Measurements from ENCODE around the gene SUSD6.
"Not testable (repeated sequence)": the region's sequence is repeated elsewhere in the genome, so short reads cannot be mapped to it uniquely, and the experiment has no call there.

Gene SUSD6

GRCh38 chr14:69643430-69644200 lies 32.2 kb downstream of the SUSD6 start:
- Histone ChIP-seq H3K4me2 (no peak overlapping the region), H3K9me3 (peaks cover 44% of the 10 kb centered on the region), H3K27me3 (no peaks in the 10 kb centered on the region), H3K36me3 (peaks cover 46% of the 10 kb centered on the region), H3K27ac (no peak overlapping the region), H4K20me1 (peaks cover 65% of the 10 kb centered on the region), H3K9ac (no peak overlapping the region), H3K4me3 (no peak overlapping the region), H3K4me1 (peaks cover 12% of the 10 kb centered on the region)
- TF ChIP-seq Cebpa-rat (IDR thresholded peaks at IDR 0.05): no peak

- no peak overlapping the region for H3K4me2 ChIP-seq
- peaks cover 65% of the 10 kb centered on the region for H4K20me1 ChIP-seq
- no peak overlapping the region for H3K9ac ChIP-seq
- H3K27me3 ChIP-seq: no peaks in the 10 kb centered on the region
- H3K4me3 ChIP-seq: no peak overlapping the region
- peaks cover 24% of the 10 kb centered on the region for H3K4me1 ChIP-seq
- TF ChIP-seq Cebpa-rat (IDR thresholded peaks at IDR 0.05): no peak
- peaks cover 46% of the 10 kb centered on the region for H3K36me3 ChIP-seq
- H3K27ac ChIP-seq: no peak overlapping the region
- peaks cover 39% of the 10 kb centered on the region for H3K9me3 ChIP-seq
These were observed 33.4 kb downstream of the SUSD6 start for GRCh38 chr14:69644814-69645213.

GRCh38 chr14:69647213-69647612 lies 35.8 kb downstream of the SUSD6 start:
- H3K9ac ChIP-seq: no peak overlapping the region
- no peak overlapping the region for H3K4me2 ChIP-seq
- H4K20me1 ChIP-seq: peaks cover 88% of the 10 kb centered on the region
- no peak overlapping the region for H3K27ac ChIP-seq
- H3K9me3 ChIP-seq: peaks cover 15% of the 10 kb centered on the region
- H3K27me3 ChIP-seq: no peaks in the 10 kb centered on the region
- peaks cover 48% of the 10 kb centered on the region for H3K4me1 ChIP-seq
- peaks cover 34% of the 10 kb centered on the region for H3K36me3 ChIP-seq
- no peak for TF ChIP-seq Cebpa-rat (IDR thresholded peaks at IDR 0.05)
- H3K4me3 ChIP-seq: no peak overlapping the region

GRCh38 chr14:69647642-69648041 lies 36.2 kb downstream of the SUSD6 start:
- not testable (repeated sequence) for H3K4me2 ChIP-seq, H3K9ac ChIP-seq, H3K27me3 ChIP-seq, H3K27ac ChIP-seq, H3K4me3 ChIP-seq
- peaks cover 52% of the 10 kb centered on the region for H3K4me1 ChIP-seq
- H4K20me1 ChIP-seq: peaks cover 92% of the 10 kb centered on the region
- peaks cover 11% of the 10 kb centered on the region for H3K9me3 ChIP-seq
- H3K36me3 ChIP-seq: peaks cover 33% of the 10 kb centered on the region

GRCh38 chr14:69648480-69649451 lies 37.4 kb downstream of the SUSD6 start:
- Histone ChIP-seq H3K4me2 (peak overlapping the region; percentile 44), H3K9ac (no peak overlapping the region), H3K9me3 (no peaks in the 10 kb centered on the region), H3K27ac (no peak overlapping the region), H3K4me1 (peaks cover 60% of the 10 kb centered on the region), H4K20me1 (peaks cover 98% of the 10 kb centered on the region), H3K27me3 (no peaks in the 10 kb centered on the region), H3K36me3 (peaks cover 22% of the 10 kb centered on the region), H3K4me3 (no peak overlapping the region)
- TF ChIP-seq Cebpa-rat (IDR thresholded peaks at IDR 0.05): no peak

- Histone ChIP-seq H4K20me1 (peaks cover 100% of the 10 kb centered on the region), H3K4me1 (peaks cover 60% of the 10 kb centered on the region), H3K27me3 (no peaks in the 10 kb centered on the region), H3K9me3 (no peaks in the 10 kb centered on the region), H3K4me2 (peak overlapping the region; percentile 19), H3K36me3 (peaks cover 17% of the 10 kb centered on the region), H3K9ac (no peak overlapping the region), H3K27ac (no peak overlapping the region), H3K4me3 (no peak overlapping the region)
- no peak for TF ChIP-seq Cebpa-rat (IDR thresholded peaks at IDR 0.05)
These were observed 39.6 kb downstream of the SUSD6 start for GRCh38 chr14:69650948-69651369.

GRCh38 chr14:69651664-69652063 lies 40.3 kb downstream of the SUSD6 start:
- no peak for TF ChIP-seq Cebpa-rat (IDR thresholded peaks at IDR 0.05)
- Histone ChIP-seq H3K9ac (no peak overlapping the region), H3K4me2 (peak overlapping the region; percentile 47; the same call in 1 of the 2 replicates), H3K4me3 (no peak overlapping the region), H3K4me1 (peaks cover 60% of the 10 kb centered on the region), H3K9me3 (no peaks in the 10 kb centered on the region), H4K20me1 (peaks cover 100% of the 10 kb centered on the region), H3K27ac (no peak overlapping the region), H3K27me3 (no peaks in the 10 kb centered on the region), H3K36me3 (peaks cover 13% of the 10 kb centered on the region; the same call in 1 of the 2 replicates)

- TF ChIP-seq Cebpa-rat (IDR thresholded peaks at IDR 0.05): no peak
- peaks cover 13% of the 10 kb centered on the region for H3K36me3 ChIP-seq
- H3K4me3 ChIP-seq: no peak overlapping the region
- H3K27ac ChIP-seq: peak overlapping the region; percentile 33; the same call in 1 of the 2 replicates
- H3K4me1 ChIP-seq: peaks cover 53% of the 10 kb centered on the region
- H3K9ac ChIP-seq: no peak overlapping the region
- no peaks in the 10 kb centered on the region for H3K27me3 ChIP-seq
- peak overlapping the region; percentile 47; the same call in 1 of the 2 replicates for H3K4me2 ChIP-seq
- peaks cover 100% of the 10 kb centered on the region for H4K20me1 ChIP-seq
- H3K9me3 ChIP-seq: no peaks in the 10 kb centered on the region
These were observed 41.7 kb downstream of the SUSD6 start for GRCh38 chr14:69652942-69653684.

- H3K27me3 ChIP-seq: no peaks in the 10 kb centered on the region
- H3K36me3 ChIP-seq: peaks cover 23% of the 10 kb centered on the region
- H3K4me1 ChIP-seq: peaks cover 43% of the 10 kb centered on the region
- no peak overlapping the region for H3K9ac ChIP-seq
- TF ChIP-seq Cebpa-rat (IDR thresholded peaks at IDR 0.05): no peak
- H3K4me2 ChIP-seq: no peak overlapping the region
- H3K9me3 ChIP-seq: no peaks in the 10 kb centered on the region
- no peak overlapping the region for H3K27ac ChIP-seq
- no peak overlapping the region for H3K4me3 ChIP-seq
- peaks cover 98% of the 10 kb centered on the region for H4K20me1 ChIP-seq
These were observed 42.7 kb downstream of the SUSD6 start for GRCh38 chr14:69654116-69654515.

Measured in BLaER1 (cell line).